GM19452 (cell line): Measurements from ENCODE around the gene FZD10.

Experiments
- ATAC-seq: cut with Tn5 transposase; IDR thresholded peaks from one replicate; pipeline ENCODE4 v1.9.1; 2021; ENCODE audit not compliant: unreplicated experiment

The FZD10 gene

DNA sequence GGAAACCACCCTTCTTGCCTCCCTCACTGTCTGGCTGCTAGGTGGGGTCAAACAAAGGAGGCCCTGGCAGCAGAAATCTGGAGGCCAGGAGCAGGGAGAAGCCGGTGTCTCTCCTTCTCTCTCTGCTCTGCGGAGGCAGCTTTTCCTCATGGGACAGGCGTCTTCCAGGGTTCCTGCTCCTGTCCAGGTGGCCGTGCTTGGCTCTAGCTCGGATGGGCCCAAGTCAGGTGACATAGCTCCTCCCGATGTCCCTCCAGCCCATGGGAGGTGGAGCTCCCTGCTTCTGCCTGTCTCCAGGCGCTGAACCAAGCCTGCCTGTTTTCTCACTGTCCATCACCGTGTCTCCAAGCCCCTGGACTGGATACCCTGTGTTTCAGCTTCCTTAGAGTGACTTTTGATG is 30.5 kb upstream of the FZD10 start:
- ATAC-seq, result no peak

DNA sequence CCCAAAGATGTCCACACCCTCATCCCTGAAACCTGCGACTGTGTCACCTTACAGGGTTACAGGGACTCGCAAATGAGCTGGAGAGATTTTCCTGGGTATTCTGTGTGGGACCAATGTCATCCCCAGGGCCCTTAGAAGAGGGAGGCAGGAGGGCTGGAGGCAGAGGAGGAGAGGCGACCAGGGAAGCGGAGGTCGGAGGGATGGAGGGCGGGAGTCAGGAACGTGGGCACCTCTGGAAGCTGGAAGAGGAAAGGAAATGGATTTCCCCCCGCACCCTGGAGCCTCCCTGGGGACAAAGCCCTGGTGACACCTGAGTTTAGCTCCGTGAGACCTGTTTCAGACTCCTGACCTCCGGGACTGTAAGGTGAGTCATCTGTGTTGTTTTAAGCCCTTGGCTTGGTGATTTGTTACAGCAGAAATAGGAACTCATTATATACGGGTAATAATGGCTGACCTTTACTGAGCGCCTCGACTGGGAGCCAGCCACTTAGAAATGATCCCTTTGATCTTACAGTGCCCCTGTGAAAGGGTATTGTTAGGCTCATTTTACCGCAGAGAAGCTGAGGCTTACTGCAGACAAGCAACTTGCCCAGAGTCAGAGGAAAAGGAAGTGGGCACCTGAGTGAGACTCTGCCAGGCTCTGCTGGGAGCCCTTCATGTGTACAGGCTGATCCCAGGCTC is 29.3 kb upstream of the FZD10 start:
- ATAC-seq, result no peak

DNA sequence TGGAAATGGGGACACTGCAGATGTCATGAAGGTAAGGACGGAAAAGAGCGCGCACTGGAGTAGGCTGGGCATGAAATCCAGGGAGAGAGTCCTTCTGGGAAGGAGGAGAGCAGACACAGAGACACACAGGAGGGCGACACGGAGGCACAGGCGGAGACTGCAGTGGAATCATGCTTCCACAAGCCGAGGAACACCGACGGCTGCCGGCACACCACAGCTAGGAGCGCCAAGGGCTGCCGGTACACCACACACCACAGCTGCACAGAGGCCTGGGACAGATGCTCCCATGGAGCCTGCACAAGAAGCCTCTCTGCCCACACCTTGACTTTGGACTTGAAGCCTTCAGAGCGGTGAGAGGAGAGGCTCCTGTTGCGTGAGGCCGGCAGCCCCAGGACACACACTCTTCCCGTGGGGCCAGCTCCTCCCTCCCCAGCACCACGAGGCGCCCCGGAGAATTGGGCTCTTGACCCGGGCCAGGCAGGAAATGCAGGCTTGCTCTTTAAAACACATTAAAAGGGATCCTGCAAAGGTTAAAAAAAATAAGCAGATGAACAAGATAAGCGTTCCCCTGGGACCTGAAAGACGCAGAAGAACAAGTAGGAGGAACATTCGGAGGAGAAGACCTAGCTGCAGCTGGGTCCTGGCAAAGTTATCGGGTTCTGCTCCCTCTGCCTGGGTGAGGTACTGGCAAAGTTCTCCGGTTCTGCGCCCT is 28.3 kb upstream of the FZD10 start:
- no peak for ATAC-seq

DNA sequence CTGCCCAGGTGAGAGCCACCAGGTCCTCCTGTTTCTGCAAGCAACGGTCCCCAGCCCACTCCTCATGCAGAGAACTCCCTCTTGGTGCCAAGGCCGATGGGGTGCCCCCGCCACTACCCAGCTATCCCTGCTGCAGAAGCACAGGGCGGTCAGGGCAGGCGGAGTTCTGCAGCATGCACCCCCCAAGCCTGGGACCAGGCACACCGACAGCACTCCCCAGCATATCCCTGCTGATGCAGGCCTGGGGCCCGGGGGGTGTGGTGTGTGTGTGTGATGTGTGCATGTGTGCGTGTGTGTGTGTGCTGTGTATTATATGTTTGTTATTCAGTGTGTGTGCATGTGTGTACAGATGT is 27.7 kb upstream of the FZD10 start:
- ATAC-seq, result no peak

DNA sequence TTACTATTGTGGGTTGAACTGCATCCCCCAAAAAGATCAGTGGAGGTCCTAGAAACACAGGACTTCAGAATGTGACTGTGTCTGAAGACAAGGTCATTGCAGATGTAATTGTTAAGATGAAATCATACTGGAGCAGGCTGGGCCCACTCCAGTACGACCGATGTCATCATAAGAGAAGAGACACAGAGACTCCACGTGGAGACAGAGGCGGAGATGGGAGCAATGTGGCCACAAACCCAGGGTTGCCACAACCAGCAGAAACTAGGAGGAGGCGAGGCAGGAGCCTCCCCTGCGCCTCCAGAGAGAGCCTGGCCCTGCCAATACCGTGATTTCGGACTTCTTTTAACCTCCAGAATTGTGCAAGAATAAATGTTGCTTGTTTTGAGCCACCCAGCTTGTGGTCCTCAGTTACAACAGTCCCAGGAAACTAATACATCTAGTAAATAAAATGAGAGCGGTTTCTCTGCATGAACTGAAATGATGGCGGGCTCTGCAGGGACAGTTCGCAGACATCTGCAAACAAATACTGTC is 25.7 kb upstream of the FZD10 start:
- no peak for ATAC-seq

DNA sequence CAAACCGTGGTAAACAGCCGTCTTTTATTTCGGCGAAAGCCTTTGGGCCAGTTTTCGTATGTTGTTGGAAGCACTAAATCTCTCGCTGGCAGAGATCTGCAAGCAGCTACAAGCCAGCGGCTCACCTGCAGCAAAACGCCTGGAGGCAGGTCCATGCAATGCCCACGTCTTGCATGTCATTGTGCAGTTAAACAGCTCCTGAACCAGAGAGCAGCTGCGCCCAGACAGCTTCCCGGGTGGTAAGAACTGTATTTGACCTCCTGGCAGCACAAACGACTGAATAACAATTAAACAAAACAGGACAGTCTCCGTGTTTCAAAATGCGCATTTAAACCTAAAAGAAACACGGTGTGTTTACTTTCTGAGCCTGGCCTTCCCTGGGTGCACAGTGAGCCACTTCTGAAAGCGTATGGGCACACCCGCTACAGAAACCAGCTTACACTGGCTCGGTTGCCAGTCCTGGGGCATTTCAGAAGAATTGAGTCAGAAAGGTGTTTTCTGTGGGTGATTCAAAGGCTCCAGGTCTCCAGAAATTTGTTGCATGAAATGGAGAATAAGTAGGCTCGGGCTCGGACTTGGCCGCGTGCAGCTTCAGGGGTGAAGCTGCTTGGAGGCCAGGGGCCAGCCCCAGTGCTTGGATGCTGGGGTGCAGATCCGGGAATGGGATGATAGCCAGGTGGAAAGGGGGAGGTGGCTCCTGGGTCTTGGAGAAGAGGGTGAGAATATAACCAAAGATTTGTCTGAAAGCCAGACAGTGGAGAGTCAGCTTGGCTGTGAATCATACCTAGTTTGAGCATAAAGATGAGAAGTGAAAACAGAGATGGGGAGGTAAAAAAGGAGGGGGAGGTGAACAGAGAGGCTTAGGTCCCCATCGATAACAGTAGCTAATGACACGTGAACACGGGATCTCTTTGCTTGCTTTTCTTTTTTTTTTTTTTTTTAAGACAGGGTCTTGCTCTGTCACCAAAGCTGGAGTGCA is 24.9 kb upstream of the FZD10 start:
- no peak for ATAC-seq

DNA sequence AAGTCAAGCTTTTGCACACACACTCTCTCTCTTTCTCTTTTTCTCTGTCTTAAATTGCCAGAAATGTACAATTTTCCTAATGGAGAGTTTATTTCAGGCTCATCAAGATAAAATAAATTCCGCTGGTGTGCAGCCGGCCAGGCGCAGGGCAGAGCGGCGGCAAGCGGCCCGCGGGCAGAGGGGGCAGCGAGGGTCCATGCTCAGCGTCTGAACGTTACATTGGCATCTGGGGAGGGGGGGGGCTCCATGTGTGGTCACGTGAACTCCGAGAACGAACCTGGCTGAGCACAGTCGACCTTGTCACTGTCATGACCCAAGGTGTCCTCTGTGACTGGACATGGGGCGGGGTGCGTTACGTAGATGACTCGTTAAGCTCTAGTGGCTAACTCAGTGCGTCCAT is 23.8 kb upstream of the FZD10 start:
- ATAC-seq, result no peak

DNA sequence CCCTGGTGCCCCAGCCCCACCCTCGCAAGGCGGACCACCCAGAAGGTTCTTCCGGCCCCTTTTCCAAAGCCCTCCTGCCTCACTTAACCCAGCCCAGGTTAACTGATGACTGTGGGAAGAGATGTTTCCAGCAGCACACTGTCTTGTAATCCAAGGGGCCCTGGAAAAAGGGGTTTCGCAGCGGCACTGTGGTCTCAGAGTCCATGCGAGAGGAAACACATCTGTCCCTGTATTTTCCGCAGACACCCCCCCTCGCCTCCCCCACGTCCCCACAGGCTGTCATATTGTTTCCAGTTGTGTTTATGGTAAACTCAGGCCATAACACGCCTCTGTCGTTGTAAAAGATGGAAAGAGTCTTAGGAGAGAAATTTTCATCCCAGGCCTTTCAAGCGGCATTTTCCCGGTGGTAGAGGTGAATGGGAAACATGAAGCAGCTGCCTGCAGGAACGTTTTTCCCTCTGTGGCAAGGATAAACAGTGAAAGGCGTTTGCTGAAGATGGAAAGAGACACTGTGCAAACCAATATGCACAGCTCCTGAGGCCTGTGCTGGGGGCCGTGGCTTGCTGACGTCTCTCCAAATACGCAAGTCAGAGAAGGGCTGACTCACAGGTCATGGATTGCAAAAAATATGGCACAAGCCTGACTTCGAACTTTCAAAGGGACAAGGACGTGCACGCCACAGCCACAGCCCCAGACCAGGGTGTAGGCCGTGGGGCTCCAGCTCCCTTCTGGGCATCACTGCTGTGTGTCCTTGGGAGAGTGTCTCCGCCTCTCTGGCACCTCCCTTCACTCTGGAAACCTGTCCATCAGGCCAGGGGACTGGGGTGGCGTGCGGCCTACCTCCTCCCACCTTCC is 22.5 kb upstream of the FZD10 start:
- no peak for ATAC-seq

DNA sequence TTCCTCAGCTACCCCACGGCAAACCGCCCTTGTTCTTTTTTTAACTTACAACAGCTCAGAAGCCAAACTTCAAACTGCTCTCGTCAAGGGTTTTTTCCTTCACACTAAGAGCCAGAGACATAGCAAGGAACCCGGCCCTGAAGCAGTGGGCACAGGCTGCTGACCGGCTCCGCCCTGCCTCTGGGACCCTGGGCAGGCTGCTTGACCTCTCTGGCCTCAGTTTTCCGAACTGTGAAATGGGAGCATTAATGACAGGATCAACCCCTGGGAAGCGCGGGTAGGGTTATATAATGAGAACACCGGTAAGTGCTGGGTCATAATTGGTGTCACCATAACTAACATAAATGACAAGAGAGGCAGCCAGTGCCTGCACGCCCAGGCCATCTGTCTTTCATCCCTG is 21.2 kb upstream of the FZD10 start:
- no peak for ATAC-seq

DNA sequence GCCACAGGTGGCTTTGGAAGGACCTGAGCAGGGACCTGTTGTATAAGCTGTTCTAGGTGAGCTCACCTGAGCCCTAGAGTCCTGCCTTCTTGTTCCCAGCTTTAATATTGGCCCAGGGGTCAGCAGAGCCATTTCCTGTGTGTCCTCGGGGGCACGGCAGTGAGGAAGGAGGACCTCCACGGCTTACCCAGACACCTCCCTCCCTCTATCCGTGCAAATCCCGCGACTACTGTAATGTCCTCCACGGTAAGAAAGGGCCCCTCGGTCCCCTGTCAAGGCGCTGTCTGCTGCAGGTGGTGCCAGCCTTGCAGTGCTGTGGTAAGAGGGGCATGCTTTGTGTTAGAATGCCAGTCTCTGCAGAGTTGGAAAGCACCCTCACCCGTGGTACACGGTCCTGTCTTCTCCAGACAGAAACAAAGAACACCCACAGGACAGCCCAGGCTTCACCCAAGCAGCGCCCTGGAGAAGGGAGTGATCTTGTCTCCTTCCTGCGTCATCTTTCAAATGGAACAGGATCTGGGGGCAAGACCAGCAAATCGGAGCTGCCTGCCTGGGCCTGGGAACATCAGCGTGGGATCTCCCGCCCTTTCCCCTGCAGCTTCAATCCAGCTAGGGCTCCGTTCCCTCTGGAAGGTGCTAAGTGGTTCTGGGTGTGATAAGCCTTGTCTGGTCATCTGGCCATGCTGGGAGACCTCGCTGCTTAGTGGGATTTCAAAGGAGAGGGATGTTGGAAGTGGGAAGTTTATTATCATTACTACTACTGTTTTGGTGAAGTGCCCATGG is 20.2 kb upstream of the FZD10 start:
- ATAC-seq, result no peak

DNA sequence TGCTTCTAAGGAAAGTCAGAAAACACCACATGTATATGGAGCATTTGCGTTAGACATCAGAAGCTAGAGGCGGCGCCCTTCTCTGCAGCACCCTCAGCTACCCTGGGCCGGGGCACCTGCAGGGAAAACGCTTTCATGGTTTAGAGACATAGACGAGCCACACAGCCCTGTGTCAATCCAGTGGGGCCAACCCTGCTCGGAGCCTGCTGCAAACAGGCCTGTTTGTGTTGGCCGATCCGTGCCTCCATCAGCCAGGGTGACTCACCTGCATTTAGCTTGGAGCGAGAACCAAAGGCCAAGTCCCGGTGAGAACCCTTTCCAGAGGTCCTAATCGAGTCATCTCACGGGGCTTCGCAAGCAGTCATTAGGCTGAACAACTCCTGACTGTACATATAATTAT is 19.5 kb upstream of the FZD10 start:
- ATAC-seq, result no peak

DNA sequence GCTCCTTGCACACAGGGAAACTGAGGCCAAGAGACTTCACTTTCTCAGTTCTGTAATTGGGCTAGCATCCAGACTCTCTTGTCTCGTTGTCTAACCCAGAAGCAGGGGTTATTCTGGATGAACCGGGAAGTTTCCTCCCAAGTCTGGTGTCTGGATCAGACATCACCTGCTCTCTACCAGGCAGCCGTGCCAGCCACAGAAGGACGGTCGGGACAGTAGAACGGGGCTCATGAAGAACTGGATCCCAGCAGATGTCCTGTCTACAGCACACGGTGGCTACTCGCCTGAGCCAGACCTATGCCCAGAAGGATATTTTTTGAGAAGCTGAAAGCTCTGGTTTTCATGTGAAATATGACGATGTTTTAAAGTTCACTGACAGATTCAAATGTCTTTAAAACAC is 19.1 kb upstream of the FZD10 start:
- no peak for ATAC-seq

DNA sequence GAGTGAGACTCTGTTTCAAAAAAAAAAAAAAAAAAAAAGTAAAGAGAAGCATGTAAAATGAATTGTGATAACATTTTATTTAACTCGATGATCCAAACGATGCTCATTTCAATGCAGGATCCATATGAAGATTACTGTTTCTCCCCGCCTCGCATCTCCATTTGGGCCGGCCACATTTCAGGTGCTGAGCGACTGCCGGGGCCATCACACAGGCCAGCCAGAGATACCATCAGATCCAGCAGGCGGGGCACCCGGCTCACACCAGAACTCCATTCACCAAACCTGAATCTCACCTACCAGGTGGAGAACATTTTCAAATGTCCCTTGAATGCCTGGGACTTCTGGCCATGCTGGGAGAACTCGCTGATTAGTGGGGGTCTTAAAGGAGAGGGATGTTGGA is 18.0 kb upstream of the FZD10 start:
- no peak for ATAC-seq

DNA sequence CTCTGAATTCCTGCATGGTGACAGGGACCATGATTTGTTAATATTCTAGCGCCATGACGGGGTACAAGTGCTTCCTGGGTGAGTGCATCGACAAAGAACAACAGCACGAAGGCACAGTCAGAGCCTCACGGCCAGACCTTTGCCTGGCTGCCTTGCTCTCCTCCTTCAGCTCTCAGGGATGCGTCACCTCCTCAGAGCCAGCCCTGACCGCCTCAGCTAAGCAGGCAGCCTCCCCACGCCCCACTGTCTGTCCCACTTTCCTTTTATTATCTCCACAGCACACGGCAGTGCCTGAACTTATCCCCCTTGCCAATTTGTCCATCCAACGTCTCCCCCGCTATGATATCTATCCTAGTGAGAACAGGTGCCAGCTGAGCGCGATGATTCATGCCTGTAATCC is 16.5 kb upstream of the FZD10 start:
- no peak for ATAC-seq

DNA sequence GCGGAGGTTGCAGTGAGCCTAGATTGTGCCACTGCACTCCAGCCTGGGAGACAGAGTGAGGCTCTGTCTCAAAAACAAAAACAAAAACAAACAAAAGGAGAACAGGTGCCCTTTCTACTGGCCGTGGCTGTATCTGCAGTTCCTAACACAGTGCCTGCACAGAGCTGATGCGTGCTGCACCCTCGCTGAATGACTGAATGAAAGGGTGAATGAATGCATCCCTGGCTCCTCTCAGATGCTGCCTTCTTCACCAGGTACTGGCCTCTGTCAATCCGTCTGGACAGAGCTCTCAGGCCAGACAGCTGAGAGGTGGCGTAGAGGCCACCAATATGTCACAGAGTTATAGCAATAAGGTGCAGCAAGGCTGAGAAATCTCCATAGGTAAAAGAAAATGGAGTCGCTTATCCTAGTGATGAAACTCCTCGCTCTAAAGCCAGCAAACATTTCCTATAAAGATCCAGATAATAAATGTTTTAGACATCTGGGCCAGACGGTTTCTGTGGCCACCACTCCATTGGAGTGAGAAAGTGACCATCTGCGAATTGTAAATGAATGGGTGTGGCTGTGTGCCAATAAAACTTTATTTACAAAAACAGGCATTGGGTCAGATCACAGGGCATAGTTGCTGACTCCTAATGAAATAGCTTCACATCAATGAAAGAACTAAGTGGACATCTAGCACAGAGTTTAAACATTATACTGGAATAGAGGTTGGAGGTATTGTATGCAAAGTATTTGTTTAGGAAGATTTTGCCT is 15.9 kb upstream of the FZD10 start:
- no peak for ATAC-seq

DNA sequence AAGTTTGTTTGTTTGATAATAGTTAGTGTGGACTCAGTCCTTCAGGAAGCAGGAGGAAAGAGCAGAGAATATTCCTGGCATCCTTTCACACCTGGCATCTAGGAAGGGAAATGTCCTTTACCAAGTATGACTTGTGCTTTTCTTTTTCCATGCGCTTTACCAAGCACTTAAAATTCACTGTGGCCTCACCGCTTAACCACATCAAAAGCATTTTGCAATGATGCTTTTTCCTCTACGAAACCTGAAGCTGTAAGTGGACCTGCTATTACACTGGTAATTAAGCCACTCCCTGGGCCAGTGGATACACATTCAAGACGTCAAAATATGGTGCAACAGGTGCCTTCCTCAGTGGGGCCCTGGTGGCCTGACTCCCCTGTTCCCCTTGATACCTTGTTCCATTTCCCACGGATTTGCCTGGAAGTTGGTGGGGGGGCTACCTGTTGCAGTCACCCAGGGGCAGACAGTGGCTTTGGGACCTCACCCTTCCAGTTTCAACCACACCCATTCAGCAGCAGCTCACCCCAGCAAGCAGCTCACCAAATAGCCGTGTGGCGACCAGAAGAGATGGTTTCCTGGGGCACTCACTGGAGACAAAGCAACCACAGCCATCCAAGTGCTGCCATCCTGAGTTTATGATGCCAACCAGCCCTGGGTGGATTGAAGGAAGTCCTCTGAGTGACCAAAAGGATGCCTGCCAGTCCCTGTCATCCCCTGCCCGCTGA is 14.2 kb upstream of the FZD10 start:
- no peak for ATAC-seq

DNA sequence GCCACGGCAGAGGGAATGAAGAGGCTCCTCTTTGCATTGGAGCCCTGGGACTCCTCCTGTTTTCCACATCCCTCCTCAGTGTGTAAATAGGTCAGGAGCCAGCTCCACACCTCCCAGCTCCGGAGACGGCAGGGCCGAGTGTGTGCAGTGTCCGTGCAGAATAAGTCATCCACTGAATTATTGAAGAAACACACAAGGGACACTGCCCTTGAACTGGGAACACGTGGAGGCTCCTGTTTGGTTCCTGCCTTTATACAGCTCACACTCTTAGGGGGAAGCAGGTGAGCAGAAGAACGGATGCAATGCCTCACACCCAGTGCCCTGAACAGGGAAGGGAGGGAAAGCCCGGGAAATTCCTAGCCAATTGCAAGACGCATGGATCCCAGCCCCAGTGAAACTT is 10.4 kb upstream of the FZD10 start:
- no peak for ATAC-seq

DNA sequence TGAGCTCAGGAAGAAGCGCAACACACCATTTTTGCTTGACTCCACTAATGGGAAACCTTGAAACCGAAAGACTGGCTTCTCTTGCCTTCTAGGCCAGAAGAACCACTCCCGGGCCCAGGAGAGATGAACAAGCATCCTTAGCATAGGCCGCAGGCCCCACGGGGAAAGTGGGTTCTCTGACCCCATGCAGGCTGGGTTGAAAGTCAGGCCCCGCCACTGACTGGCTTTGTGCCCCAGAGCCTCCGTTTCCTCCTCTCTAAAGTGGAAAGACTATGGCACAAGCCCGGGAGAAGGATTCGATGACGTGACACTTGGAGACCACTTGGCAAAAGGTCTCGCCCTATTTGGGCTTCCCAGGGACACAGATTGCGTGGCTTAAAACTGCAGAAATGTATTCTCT is 9.9 kb upstream of the FZD10 start:
- ATAC-seq, result no peak

DNA sequence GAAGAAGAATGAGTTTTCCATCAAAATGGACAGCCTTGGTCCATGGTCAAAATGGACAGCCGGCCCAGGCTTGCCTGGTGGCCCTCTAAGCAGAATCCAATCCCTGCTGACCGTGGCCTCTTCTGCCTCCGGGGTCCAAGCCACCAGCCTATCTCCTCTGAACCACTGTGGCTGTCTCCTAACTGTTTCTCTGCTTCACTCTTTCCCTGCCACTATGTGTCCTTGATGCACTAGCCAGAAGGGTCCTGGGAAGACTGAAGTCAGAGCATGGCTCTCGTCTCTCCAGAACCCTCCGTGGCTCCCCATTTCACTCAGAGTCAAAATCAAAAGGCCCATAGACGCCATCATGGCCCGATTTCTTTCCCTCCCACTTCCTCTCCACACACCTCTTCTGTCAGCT is 8.5 kb upstream of the FZD10 start:
- no peak for ATAC-seq
